Stimulated activated CD4-positive, alpha-beta T cell treated with anti-CD3 and anti-CD28 coated beads, Interleukin-2, amount 100 ng/mL, for 24 hours (primary cell): ENCODE results near the gene PGBD5.

Experiments used
- DNase-seq, 2 donors: peaks; one replicate each; pipeline ENCODE4 v3.0.0-alpha.2; 2020

Gene PGBD5

GRCh38 chr1:230371923-230372703, 54.0 kb downstream of the PGBD5 start:
- DNase-seq: no peak

- no peak for DNase-seq
These were observed 56.0 kb downstream of the PGBD5 start for GRCh38 chr1:230370109-230370508.

GRCh38 chr1:230368871-230369270, 57.3 kb downstream of the PGBD5 start:
- no peak for DNase-seq

- DNase-seq: no peak
These were observed 57.8 kb downstream of the PGBD5 start for GRCh38 chr1:230368363-230368762.

- DNase-seq: no peak
These were observed 59.6 kb downstream of the PGBD5 start for GRCh38 chr1:230366504-230366915.

GRCh38 chr1:230365723-230366307, 60.3 kb downstream of the PGBD5 start:
- no peak for DNase-seq

GRCh38 chr1:230362949-230363348, 63.2 kb downstream of the PGBD5 start:
- no peak for DNase-seq

GRCh38 chr1:230361941-230362340, 64.2 kb downstream of the PGBD5 start:
- DNase-seq: no peak

- DNase-seq: no peak
These were observed 66.0 kb downstream of the PGBD5 start for GRCh38 chr1:230359992-230360668.

GRCh38 chr1:230356869-230357794, 69.0 kb downstream of the PGBD5 start:
- no peak for DNase-seq

- no peak for DNase-seq
These were observed 69.9 kb downstream of the PGBD5 start for GRCh38 chr1:230356190-230356589.

- DNase-seq: no peak
These were observed 70.5 kb downstream of the PGBD5 start for GRCh38 chr1:230355594-230355993.

- no peak for DNase-seq
These were observed 71.0 kb downstream of the PGBD5 start for GRCh38 chr1:230355128-230355527.

GRCh38 chr1:230354005-230354404, 72.1 kb downstream of the PGBD5 start:
- no peak for DNase-seq

- DNase-seq: no peak
These were observed 73.6 kb downstream of the PGBD5 start for GRCh38 chr1:230352537-230352936.

GRCh38 chr1:230351983-230352382, 74.1 kb downstream of the PGBD5 start:
- no peak for DNase-seq

GRCh38 chr1:230351514-230351913, 74.6 kb downstream of the PGBD5 start:
- DNase-seq: no peak

- DNase-seq: no peak
These were observed 75.8 kb downstream of the PGBD5 start for GRCh38 chr1:230350208-230350921.

- no peak for DNase-seq
These were observed 77.1 kb downstream of the PGBD5 start for GRCh38 chr1:230349020-230349393.

GRCh38 chr1:230348386-230349019, 77.6 kb downstream of the PGBD5 start:
- DNase-seq: no peak

GRCh38 chr1:230347896-230348295, 78.2 kb downstream of the PGBD5 start:
- DNase-seq: no peak
